ENCODE data around the gene KCNH5. TPM values are rescaled to one million over a fixed set of nuclear protein-coding genes. Genes with fewer than 3 reads are reported as not detected.
"Not testable (repeated sequence)": the region's sequence is repeated elsewhere in the genome, so short reads cannot be mapped to it uniquely, and the experiment has no call there.

KCNH5 gene
- polyA plus RNA-seq, 1 of the 3 experiments (the other 2 are of a cell fraction), result not detected

DNA sequence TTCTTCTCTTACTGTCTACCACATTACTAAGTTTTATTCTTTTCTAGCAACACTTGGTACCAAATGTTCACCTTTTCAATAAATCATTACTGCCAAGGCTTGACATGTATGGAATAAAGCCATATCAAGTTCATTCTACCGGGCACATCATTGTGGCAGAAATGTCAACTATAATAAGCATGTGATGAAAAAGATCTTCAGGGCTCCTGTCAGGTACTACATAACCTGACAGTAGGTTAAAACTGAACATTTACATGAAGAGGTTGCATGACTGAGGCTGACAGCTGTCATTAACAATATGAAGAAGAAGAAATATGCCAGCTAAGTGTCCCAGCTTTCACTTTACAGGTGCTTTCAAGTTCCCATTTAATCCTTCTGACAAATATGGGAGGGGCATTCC, 178.9 kb downstream of the KCNH5 start (continued):
- TF ChIP-seq, protein P1, sequence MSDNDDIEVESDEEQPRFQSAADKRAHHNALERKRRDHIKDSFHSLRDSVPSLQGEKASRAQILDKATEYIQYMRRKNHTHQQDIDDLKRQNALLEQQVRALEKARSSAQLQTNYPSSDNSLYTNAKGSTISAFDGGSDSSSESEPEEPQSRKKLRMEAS (IDR thresholded peaks at IDR 0.05; ENCODE audit: low read depth), result no peak

GRCh38 chr14:62864588-62864987, 180.7 kb downstream of the KCNH5 start:
- Histone ChIP-seq H3K4me2 (no peak overlapping the region), H3F3A (replicated peaks; ENCODE audit: insufficient read depth) (no peaks in the 10 kb centered on the region), H3K27me3 (ENCODE audit: insufficient read depth) (no peaks in the 10 kb centered on the region), H3K36me3 (replicated peaks in 1 of 2; ENCODE audit: control insufficient read depth in 1 of 2, insufficient read depth in 2 of 2, low read length in 1 of 2) (no peaks in the 10 kb centered on the region), H3K27ac (ENCODE audit: low read depth in 2 of 2, low read length in 1 of 2) (no peak overlapping the region), H3K79me2 (ENCODE audit: insufficient read depth) (no peaks in the 10 kb centered on the region), H3K9me3 (no peaks in the 10 kb centered on the region), H2AFZ (ENCODE audit: low read depth) (no peak overlapping the region), H4K20me1 (ENCODE audit: insufficient read depth) (no peaks in the 10 kb centered on the region), H3K4me1 (ENCODE audit: control insufficient read depth in 1 of 2, insufficient read depth in 2 of 2, low read depth in 1 of 2, low read length in 1 of 2) (no peaks in the 10 kb centered on the region), H3K4me3 (ENCODE audit: low read depth in 2 of 2, low read length in 1 of 2) (no peak overlapping the region), H3K9me2 (no peaks in the 10 kb centered on the region), H3K9ac (no peak overlapping the region)
- TF ChIP-seq RFX5 (IDR thresholded peaks at IDR 0.05; ENCODE audit: low read length) (no peak), SMC3 (IDR thresholded peaks at IDR 0.05; ENCODE audit: low read depth, low read length) (no peak), NFIC (IDR thresholded peaks at IDR 0.05; ENCODE audit: borderline replicate concordance) (no peak), GATA2 (CRISPR knock-in tag; IDR thresholded peaks at IDR 0.05) (no peak), ELF1 (IDR thresholded peaks at IDR 0.05) (no peak)
- TF ChIP-seq, protein P1 (IDR thresholded peaks at IDR 0.05; ENCODE audit: low read depth), result no peak
- TF ChIP-seq, protein P2, sequence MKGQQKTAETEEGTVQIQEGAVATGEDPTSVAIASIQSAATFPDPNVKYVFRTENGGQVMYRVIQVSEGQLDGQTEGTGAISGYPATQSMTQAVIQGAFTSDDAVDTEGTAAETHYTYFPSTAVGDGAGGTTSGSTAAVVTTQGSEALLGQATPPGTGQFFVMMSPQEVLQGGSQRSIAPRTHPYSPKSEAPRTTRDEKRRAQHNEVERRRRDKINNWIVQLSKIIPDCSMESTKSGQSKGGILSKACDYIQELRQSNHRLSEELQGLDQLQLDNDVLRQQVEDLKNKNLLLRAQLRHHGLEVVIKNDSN (IDR thresholded peaks at IDR 0.05; ENCODE audit: borderline replicate concordance, low read depth), result no peak
- ChIA-PET POLR2A (no interaction called here), CTCF (no interaction called here)
- no peak for DNase-seq

DNA sequence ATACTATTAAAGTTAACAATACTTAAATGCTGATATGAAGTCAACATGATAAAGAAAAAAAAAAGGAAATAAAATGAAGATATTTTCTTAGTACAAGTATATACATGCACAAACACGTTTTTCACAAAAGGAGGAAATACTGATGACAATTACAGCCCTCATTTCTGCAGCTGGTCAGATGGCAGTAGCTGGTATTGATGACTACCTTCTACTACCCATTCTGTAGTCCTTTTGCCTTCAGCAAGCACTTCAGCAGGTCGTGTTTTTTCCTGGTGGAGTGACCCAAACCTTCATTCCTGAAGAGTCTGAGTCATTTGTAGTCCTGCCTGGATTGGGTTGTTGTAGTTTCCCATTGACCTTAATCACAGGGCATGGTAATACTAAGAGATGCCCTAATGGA, 187.2 kb downstream of the KCNH5 start:
- H3K36me3 ChIP-seq (replicated peaks in 1 of 2; ENCODE audit: control insufficient read depth in 1 of 2, insufficient read depth in 2 of 2, low read length in 1 of 2); H3K79me2 ChIP-seq (ENCODE audit: insufficient read depth); H2AFZ ChIP-seq (ENCODE audit: low read depth); H3K27ac ChIP-seq (ENCODE audit: low read depth in 2 of 2, low read length in 1 of 2); H3K4me1 ChIP-seq (ENCODE audit: control insufficient read depth in 1 of 2, insufficient read depth in 2 of 2, low read depth in 1 of 2, low read length in 1 of 2); H3K9me3 ChIP-seq; H3K27me3 ChIP-seq (ENCODE audit: insufficient read depth); H4K20me1 ChIP-seq (ENCODE audit: insufficient read depth); H3F3A ChIP-seq (replicated peaks; ENCODE audit: insufficient read depth); CTCF ChIA-PET; H3K4me3 ChIP-seq (ENCODE audit: low read depth in 2 of 2, low read length in 1 of 2); H3K9me2 ChIP-seq; H3K4me2 ChIP-seq; DNase-seq; H3K9ac ChIP-seq; POLR2A ChIA-PET: not testable (repeated sequence)
- 0% methylated on average over 2 of the region's 2 CpGs for WGBS (ENCODE audit: low lambda C conversion rate)

DNA sequence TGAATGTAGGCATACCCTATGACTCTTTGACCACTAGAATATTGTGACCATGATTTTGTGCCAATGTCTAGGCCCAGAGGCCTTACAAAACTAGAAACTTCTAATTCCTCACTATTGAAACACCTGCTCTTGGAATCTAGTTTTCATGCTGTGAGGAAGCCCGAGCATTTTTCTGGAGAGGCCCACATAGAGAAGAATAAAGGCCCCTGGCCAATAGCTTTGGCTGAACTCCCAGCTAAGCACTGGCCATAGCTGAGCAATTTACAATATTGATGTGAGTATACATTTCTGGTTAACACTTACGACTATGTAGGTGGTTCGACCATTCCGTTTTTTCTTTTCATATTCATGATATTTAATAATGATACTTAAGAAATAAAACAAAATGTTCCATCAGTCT, 190.3 kb downstream of the KCNH5 start:
- no peak overlapping the region for H3K27ac ChIP-seq (ENCODE audit: low read depth in 2 of 2, low read length in 1 of 2)
- ChIA-PET POLR2A (no interaction called here), CTCF (no interaction called here)
- WGBS (ENCODE audit: low lambda C conversion rate), result 38% methylated on average over 4 of the region's 4 CpGs
- H2AFZ ChIP-seq (ENCODE audit: low read depth), result no peak overlapping the region
- no peaks in the 10 kb centered on the region for H3F3A ChIP-seq (replicated peaks; ENCODE audit: insufficient read depth)
- no peaks in the 10 kb centered on the region for H4K20me1 ChIP-seq (ENCODE audit: insufficient read depth)
- no peak overlapping the region for H3K4me2 ChIP-seq
- no peak overlapping the region for H3K9ac ChIP-seq
- H3K9me2 ChIP-seq, result no peaks in the 10 kb centered on the region
- H3K4me1 ChIP-seq (ENCODE audit: control insufficient read depth in 1 of 2, insufficient read depth in 2 of 2, low read depth in 1 of 2, low read length in 1 of 2), result no peaks in the 10 kb centered on the region
- no peak overlapping the region for H3K4me3 ChIP-seq (ENCODE audit: low read depth in 2 of 2, low read length in 1 of 2)
- no peaks in the 10 kb centered on the region for H3K79me2 ChIP-seq (ENCODE audit: insufficient read depth)
- no peaks in the 10 kb centered on the region for H3K27me3 ChIP-seq (ENCODE audit: insufficient read depth)
- H3K9me3 ChIP-seq, result no peaks in the 10 kb centered on the region
- no peaks in the 10 kb centered on the region for H3K36me3 ChIP-seq (replicated peaks in 1 of 2; ENCODE audit: control insufficient read depth in 1 of 2, insufficient read depth in 2 of 2, low read length in 1 of 2)
- no peak for DNase-seq
- TF ChIP-seq TCF12 (IDR thresholded peaks at IDR 0.05), result no peak
- TF ChIP-seq, protein P1 (IDR thresholded peaks at IDR 0.05; ENCODE audit: low read depth), result no peak
- TF ChIP-seq FOXJ3 (CRISPR knock-in tag; IDR thresholded peaks at IDR 0.05), result no peak
- TF ChIP-seq RFX5 (IDR thresholded peaks at IDR 0.05; ENCODE audit: low read length), result no peak
- TF ChIP-seq, protein P2 (IDR thresholded peaks at IDR 0.05; ENCODE audit: borderline replicate concordance, low read depth), result no peak
- TF ChIP-seq NFIC (IDR thresholded peaks at IDR 0.05; ENCODE audit: borderline replicate concordance), result no peak
- no peak for TF ChIP-seq GABPA (IDR thresholded peaks at IDR 0.05; ENCODE audit: low read depth)
- no peak for TF ChIP-seq RAD21 (IDR thresholded peaks at IDR 0.05; ENCODE audit: low read length)
- TF ChIP-seq YY1 (IDR thresholded peaks at IDR 0.05; ENCODE audit: low read depth), result no peak
- TF ChIP-seq, protein P3, sequence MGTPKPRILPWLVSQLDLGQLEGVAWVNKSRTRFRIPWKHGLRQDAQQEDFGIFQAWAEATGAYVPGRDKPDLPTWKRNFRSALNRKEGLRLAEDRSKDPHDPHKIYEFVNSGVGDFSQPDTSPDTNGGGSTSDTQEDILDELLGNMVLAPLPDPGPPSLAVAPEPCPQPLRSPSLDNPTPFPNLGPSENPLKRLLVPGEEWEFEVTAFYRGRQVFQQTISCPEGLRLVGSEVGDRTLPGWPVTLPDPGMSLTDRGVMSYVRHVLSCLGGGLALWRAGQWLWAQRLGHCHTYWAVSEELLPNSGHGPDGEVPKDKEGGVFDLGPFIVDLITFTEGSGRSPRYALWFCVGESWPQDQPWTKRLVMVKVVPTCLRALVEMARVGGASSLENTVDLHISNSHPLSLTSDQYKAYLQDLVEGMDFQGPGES (IDR thresholded peaks at IDR 0.05; ENCODE audit: low read depth, low read length), result no peak
- no peak for TF ChIP-seq REST (IDR thresholded peaks at IDR 0.05; ENCODE audit: low read depth, low read length)

Data from SK-N-SH (cell line).